HG03064 (cell line): Measurements from ENCODE around the gene LRP4.

Experiments used
- ATAC-seq: cut with Tn5 transposase; IDR thresholded peaks from one replicate; pipeline ENCODE4 v1.9.1; 2021; ENCODE audit warnings: low read depth; ENCODE audit not compliant: unreplicated experiment

Gene LRP4

DNA sequence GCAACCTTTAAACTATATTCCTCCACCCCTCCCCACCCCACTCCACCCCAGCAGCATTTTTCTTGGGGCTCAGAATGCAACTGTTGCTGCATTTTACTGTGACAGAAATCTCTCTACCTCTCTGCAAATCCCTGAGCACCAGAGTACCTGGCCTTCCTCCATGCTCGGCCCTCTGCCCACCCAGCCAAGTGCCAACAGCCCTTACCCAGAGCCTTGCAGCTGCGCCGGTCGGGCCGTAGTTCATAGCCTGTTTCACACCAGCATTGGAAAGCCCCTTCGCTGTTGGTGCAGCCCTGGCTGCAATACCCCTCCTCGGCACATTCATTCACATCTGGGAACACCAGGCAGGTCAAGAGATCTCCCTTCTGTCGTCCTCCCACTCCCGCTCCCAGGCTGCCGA lies 23.4 kb downstream of the LRP4 start:
- no peak for ATAC-seq

GRCh38 chr11:46894506-46894905 lies 23.8 kb downstream of the LRP4 start:
- no peak for ATAC-seq

GRCh38 chr11:46892838-46893237 lies 25.5 kb downstream of the LRP4 start:
- no peak for ATAC-seq

GRCh38 chr11:46892109-46892508 lies 26.2 kb downstream of the LRP4 start:
- ATAC-seq = no peak

- no peak for ATAC-seq
Observed at GRCh38 chr11:46890665-46891064, 27.7 kb downstream of the LRP4 start.

- ATAC-seq = no peak
Observed at GRCh38 chr11:46889689-46890475, 28.5 kb downstream of the LRP4 start.

DNA sequence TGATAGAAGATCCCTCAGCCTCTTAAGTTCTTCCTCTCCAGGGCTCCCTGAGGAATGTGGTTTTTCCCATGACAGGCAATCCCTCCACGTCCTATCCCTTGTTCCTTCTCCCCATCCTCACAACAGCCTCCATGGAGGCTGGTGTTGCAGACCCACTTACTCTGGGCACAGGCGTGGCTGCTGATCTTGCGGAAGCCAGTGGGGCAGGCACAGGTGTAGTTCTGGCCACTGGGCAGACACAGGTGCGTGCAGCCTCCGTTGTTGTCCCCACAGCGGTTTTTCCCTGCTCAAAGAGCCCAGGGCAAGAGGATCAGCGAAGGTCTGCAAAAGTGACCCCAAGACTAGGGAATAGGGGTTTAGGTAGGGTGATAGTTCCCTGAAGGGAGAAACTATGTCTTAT lies 29.1 kb downstream of the LRP4 start:
- ATAC-seq = no peak

- ATAC-seq = no peak
Observed at GRCh38 chr11:46888636-46889035, 29.7 kb downstream of the LRP4 start.

GRCh38 chr11:46886211-46886610 lies 32.1 kb downstream of the LRP4 start:
- ATAC-seq = no peak

GRCh38 chr11:46879056-46879585 lies 39.2 kb downstream of the LRP4 start:
- ATAC-seq = no peak

GRCh38 chr11:46877580-46877979 lies 40.8 kb downstream of the LRP4 start:
- no peak for ATAC-seq

DNA sequence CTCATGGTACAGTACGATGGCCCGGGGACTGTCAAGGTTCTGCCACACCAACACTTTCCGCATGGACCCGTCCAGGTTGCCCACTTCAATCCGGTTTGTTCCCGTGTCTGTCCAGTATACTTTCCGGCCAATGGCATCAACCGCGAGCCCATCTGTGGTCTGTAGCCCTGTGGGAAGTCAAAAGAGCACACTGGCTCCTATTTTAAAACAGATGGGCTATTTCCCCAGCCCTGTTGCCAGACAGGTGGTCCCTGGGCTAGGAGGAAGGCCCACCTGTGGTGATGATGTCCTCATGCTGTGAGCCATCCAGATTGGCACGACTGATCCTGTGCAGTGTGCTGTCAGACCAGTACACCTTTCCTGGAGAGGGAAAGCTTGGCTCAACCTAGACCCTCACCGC lies 41.9 kb downstream of the LRP4 start:
- ATAC-seq = no peak

GRCh38 chr11:46874586-46874985 lies 43.8 kb downstream of the LRP4 start:
- no peak for ATAC-seq

GRCh38 chr11:46868912-46869311 lies 49.4 kb downstream of the LRP4 start:
- no peak for ATAC-seq

DNA sequence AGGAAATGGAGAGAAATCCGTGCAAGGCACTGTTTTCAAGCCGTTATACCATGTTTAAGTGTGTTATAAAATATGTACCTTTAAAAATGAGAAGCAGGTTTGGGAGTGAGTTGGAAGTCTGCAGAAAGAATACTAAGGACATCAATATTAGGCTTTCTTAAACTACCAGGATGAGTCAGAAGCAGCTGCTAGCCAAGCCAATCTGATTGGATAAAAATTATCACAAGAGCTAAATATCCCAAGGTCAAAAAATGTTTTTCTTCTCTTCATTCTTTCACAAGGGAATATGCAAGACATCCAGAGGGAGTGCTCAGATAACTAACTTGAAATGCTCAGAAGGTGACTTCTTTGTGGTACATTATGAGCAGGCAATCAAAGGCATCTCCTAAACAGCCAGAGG lies 53.0 kb downstream of the LRP4 start:
- no peak for ATAC-seq

DNA sequence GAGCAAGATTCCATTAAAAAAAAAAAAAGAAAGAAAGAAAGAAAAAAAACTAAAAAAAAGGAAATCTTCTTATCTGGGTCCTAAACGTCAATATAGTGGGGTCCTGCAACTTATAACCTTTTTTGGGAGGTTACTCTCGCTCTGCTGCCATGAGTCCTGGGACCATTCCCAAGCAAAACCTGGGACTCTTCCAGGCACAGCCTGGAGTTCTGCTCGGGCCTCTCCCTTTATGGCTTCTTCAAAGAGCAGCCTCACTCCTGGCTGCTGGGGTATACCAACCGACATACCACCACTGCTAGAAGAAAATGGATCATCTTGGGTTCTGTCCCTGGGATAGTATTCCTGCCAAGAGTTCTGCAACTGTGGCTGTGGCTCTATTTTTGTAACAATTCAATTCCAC lies 58.1 kb downstream of the LRP4 start:
- ATAC-seq = no peak

GRCh38 chr11:46858920-46859546 lies 59.3 kb downstream of the LRP4 start:
- no peak for ATAC-seq

GRCh38 chr11:46857666-46858065 lies 60.7 kb downstream of the LRP4 start:
- ATAC-seq = no peak

DNA sequence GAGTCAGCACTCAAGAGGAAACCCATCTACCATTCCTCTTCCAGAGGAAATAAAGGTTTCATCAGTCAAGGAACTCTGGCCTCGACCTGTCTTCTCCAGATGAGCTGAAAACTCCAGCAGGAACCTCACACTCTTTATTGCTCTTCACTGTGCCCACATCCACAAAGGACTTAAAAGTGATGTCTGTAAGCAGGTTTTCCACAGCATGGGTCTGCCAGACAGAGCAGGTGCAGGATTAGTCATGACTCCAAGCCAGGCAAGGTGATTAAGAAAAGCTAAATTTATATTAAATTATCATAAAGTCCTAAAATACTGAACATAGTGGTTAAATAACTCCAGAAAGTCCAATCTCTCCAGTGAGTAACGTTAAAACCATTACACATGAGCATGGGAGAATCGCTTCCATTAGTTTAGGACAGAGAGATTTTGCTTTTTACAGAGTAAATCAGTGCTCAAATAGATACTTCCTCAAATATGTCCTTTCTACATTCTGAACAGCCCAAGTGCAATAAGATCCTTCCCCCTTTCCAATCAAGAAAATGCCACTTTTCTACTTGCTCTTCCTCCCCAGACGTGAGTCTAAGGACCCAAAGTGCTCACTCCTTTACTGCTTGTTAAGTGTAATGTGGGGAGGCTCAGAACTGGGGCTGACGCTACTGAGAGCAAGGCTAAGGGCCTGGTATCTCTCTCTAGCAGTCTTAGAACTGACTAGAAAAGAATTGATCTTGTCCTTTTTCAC lies 61.6 kb downstream of the LRP4 start:
- ATAC-seq = no peak

GRCh38 chr11:46855863-46856262 lies 62.5 kb downstream of the LRP4 start:
- no peak for ATAC-seq

DNA sequence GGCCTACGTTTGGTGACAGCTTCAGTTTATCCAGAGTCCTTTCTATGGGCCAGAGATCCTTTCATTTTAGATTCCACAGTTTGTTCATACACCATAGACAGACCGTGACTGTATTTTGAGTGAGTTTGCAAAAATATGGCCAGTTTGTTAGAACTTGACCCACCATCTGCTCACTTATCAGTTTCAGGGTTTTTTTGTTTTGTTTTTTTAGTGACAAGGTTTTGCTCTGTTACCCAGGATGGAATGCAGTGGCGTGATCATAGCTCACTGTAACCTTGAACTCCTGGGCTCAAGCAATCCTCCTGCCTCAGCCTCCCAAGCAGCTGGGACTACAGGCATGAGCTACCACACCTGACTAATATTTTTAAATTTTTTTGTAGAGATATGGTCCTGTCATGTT lies 63.2 kb downstream of the LRP4 start:
- ATAC-seq = no peak
